ENCODE data around the gene ANKH. TPM values are rescaled to one million over a fixed set of nuclear protein-coding genes. Genes with fewer than 3 reads are reported as not detected.

The ANKH gene
- total RNA-seq, 1 donor from 2014 or later: 0.19 TPM

DNA sequence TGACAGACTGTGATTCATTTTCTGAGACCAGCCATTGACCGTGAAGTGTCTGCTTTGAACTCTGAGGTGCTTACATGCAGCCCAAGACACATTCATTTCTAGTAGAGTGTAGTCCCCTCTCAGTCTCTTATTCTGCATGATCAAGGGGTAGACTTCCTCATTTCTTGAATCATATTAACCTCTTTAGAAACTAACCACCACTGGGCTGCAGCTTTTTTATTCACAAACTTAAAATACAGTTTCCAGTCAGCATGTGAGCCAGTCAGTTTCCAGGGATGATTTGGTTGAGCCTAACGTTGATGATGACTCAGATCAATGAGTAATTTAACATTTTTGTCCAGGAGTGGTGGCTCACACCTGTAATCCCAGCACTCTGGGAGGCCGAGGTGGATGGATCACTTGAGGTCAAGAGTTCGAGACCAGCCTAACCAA, 147.9 kb downstream of the ANKH start:
- H3K36me3 ChIP-seq: no peaks in the 10 kb centered on the region
- peaks cover 13% of the 10 kb centered on the region for H3K4me1 ChIP-seq
- no peak for DNase-seq (ENCODE audit: low spot score)
- Mint-ChIP-seq H3K36me3 (peaks cover 4% of the 10 kb centered on the region), H3K4me3 (no peak overlapping the region), H3K4me1 (peaks cover 20% of the 10 kb centered on the region), H3K27me3 (ENCODE audit: insufficient read depth, low read depth) (peaks cover 4% of the 10 kb centered on the region), H3K27ac (no peak overlapping the region), H3K9me3 (peaks cover 11% of the 10 kb centered on the region)
- no peak overlapping the region for H2AFZ ChIP-seq (replicated peaks)
- H3K79me2 ChIP-seq (ENCODE audit: low read depth): no peaks in the 10 kb centered on the region
- H3K4me3 ChIP-seq: no peak overlapping the region
- H3F3A ChIP-seq (ENCODE audit: low read depth): peaks cover 13% of the 10 kb centered on the region
- no peaks in the 10 kb centered on the region for H3K27me3 ChIP-seq
- H3K4me2 ChIP-seq: no peak overlapping the region
- no peaks in the 10 kb centered on the region for H3K9me3 ChIP-seq (ENCODE audit: low read depth)
- H3K27ac ChIP-seq: no peak overlapping the region
- H4K20me1 ChIP-seq (ENCODE audit: low read depth): peaks cover 6% of the 10 kb centered on the region
- H3K9ac ChIP-seq: no peak overlapping the region
- no peak for TF ChIP-seq EZH2 (IDR thresholded peaks at IDR 0.05)
- TF ChIP-seq EZH2phosphoT487 (IDR thresholded peaks at IDR 0.05): no peak
- TF ChIP-seq, protein P1, sequence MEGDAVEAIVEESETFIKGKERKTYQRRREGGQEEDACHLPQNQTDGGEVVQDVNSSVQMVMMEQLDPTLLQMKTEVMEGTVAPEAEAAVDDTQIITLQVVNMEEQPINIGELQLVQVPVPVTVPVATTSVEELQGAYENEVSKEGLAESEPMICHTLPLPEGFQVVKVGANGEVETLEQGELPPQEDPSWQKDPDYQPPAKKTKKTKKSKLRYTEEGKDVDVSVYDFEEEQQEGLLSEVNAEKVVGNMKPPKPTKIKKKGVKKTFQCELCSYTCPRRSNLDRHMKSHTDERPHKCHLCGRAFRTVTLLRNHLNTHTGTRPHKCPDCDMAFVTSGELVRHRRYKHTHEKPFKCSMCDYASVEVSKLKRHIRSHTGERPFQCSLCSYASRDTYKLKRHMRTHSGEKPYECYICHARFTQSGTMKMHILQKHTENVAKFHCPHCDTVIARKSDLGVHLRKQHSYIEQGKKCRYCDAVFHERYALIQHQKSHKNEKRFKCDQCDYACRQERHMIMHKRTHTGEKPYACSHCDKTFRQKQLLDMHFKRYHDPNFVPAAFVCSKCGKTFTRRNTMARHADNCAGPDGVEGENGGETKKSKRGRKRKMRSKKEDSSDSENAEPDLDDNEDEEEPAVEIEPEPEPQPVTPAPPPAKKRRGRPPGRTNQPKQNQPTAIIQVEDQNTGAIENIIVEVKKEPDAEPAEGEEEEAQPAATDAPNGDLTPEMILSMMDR (IDR thresholded peaks at IDR 0.05): no peak

DNA sequence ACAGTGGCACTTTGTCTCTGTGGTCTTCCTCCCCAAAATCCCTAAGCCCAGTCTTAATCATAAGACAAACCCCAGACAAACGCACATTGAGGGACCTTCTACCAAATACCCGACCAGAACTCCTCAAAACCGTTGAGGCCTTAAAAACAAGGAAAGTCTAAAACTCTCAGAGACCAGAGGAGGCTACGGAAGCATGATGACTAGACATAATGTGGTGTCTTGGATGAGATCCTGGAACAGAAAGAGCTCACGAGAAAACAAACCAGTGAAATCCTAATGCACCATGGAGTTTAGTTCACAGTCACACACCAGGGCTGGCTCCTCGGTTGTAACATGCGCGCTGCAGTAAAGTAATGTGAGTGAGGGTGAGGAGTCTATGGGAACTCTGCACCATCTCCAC, 148.7 kb downstream of the ANKH start:
- no peaks in the 10 kb centered on the region for H3K79me2 ChIP-seq (ENCODE audit: low read depth)
- H3K4me1 ChIP-seq: peaks cover 5% of the 10 kb centered on the region
- no peak overlapping the region for H3K9ac ChIP-seq
- peaks cover 12% of the 10 kb centered on the region for H3K4me1 Mint-ChIP-seq
- H3K36me3 ChIP-seq: no peaks in the 10 kb centered on the region
- no peak overlapping the region for H3K4me3 ChIP-seq
- H3K9me3 ChIP-seq (ENCODE audit: low read depth): no peaks in the 10 kb centered on the region
- H4K20me1 ChIP-seq (ENCODE audit: low read depth): peaks cover 3% of the 10 kb centered on the region
- TF ChIP-seq EZH2phosphoT487 (IDR thresholded peaks at IDR 0.05) (no peak), EZH2 (IDR thresholded peaks at IDR 0.05) (no peak)
- TF ChIP-seq, protein P1 (IDR thresholded peaks at IDR 0.05): no peak
- H3K9me3 Mint-ChIP-seq: peaks cover 12% of the 10 kb centered on the region
- peaks cover 9% of the 10 kb centered on the region for H3K36me3 Mint-ChIP-seq
- DNase-seq (ENCODE audit: low spot score): no peak
- no peak overlapping the region for H3K4me3 Mint-ChIP-seq
- H3K27me3 Mint-ChIP-seq (ENCODE audit: insufficient read depth, low read depth): no peaks in the 10 kb centered on the region
- H3K27ac ChIP-seq: no peak overlapping the region
- peaks cover 5% of the 10 kb centered on the region for H3F3A ChIP-seq (ENCODE audit: low read depth)
- no peak overlapping the region for H3K4me2 ChIP-seq
- no peak overlapping the region for H2AFZ ChIP-seq (replicated peaks)
- no peak overlapping the region for H3K27ac Mint-ChIP-seq
- H3K27me3 ChIP-seq: no peaks in the 10 kb centered on the region

DNA sequence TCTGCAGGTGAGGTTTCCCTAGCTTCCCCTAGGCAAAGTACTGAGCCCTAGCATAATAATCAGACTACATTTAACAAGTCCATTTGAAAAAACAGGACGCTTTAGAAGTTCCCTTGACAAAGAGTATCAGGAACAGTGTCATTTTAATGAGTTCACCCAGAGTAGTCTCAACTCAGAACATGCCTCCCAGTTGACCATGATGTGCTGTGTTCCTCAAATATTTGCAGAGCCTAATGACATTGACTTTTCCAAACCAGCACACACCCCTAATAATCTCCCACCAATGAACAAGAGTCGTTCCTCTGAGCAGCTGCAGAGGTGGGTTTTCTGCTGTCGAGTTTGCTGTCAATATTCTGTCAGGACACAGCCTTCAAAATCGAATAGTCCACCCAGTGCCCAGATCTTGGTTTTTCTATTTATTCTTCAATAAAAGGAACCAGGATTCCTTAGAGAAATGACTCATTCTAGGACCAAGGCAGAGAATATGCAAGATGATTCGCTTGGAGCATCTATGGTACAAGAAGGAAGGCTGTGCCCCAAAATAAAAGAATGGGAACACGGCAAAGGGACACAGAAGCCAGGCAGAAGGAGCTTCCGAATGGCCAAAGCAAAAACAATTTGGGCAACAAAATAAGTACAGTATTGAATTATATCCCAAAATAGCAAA, 149.5 kb downstream of the ANKH start:
- Mint-ChIP-seq H3K4me3 (no peak overlapping the region), H3K27me3 (ENCODE audit: insufficient read depth, low read depth) (no peaks in the 10 kb centered on the region), H3K4me1 (peaks cover 8% of the 10 kb centered on the region), H3K36me3 (peaks cover 13% of the 10 kb centered on the region), H3K9me3 (peaks cover 12% of the 10 kb centered on the region), H3K27ac (no peak overlapping the region)
- Histone ChIP-seq H3K4me1 (no peaks in the 10 kb centered on the region), H2AFZ (replicated peaks) (no peak overlapping the region), H3K9ac (no peak overlapping the region), H3F3A (ENCODE audit: low read depth) (no peaks in the 10 kb centered on the region), H3K79me2 (ENCODE audit: low read depth) (no peaks in the 10 kb centered on the region), H3K4me2 (no peak overlapping the region), H3K27me3 (no peaks in the 10 kb centered on the region), H3K27ac (no peak overlapping the region), H3K9me3 (ENCODE audit: low read depth) (no peaks in the 10 kb centered on the region), H3K4me3 (no peak overlapping the region), H4K20me1 (ENCODE audit: low read depth) (no peaks in the 10 kb centered on the region), H3K36me3 (no peaks in the 10 kb centered on the region)
- TF ChIP-seq EZH2phosphoT487 (IDR thresholded peaks at IDR 0.05): no peak
- TF ChIP-seq EZH2 (IDR thresholded peaks at IDR 0.05): no peak
- DNase-seq (ENCODE audit: low spot score): no peak

DNA sequence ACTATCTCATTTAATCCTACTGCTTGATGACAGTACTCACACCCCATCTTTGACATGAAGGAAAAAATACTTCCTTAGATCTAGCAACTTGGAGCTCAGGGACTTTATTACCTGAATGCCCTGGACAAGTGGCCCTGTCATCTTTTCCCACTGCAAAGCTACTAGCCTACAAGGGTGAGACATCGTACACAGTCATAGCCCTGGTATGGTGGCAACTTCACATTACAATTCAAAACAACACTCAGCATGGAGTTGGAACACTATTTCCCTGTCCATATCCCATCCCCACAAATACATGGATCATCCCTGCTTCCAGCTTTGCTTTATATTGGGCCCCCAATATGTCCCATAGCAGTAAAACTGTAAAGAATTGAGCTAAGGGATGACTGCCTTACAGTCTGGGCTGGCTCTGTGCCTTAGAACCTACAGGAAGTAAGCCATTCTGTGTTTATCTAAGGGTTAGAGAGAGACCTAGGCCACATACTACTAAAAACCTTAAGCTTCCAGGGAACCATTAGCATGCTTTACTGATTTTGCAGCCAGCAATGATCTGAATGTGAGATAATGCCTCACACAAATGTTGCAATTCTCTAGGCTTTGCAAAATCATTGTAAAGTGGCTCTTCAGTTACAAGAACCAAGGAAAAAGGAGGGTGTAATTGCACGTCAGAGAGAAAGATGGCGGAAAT, 151.2 kb downstream of the ANKH start:
- no peaks in the 10 kb centered on the region for H3K27me3 Mint-ChIP-seq (ENCODE audit: insufficient read depth, low read depth)
- TF ChIP-seq EZH2 (IDR thresholded peaks at IDR 0.05) (no peak), EZH2phosphoT487 (IDR thresholded peaks at IDR 0.05) (no peak)
- TF ChIP-seq, protein P1 (IDR thresholded peaks at IDR 0.05): no peak
- peaks cover 27% of the 10 kb centered on the region for H3K36me3 Mint-ChIP-seq
- Histone ChIP-seq H3K27me3 (no peaks in the 10 kb centered on the region), H3K27ac (no peak overlapping the region), H3K9me3 (ENCODE audit: low read depth) (no peaks in the 10 kb centered on the region), H4K20me1 (ENCODE audit: low read depth) (no peaks in the 10 kb centered on the region), H3K4me2 (no peak overlapping the region), H3K9ac (no peak overlapping the region), H3K4me3 (no peak overlapping the region), H3F3A (ENCODE audit: low read depth) (no peaks in the 10 kb centered on the region), H2AFZ (replicated peaks) (no peak overlapping the region), H3K79me2 (ENCODE audit: low read depth) (no peaks in the 10 kb centered on the region), H3K36me3 (no peaks in the 10 kb centered on the region), H3K4me1 (no peaks in the 10 kb centered on the region)
- H3K4me3 Mint-ChIP-seq: no peak overlapping the region
- peaks cover 12% of the 10 kb centered on the region for H3K9me3 Mint-ChIP-seq
- no peak for DNase-seq (ENCODE audit: low spot score)
- no peak overlapping the region for H3K27ac Mint-ChIP-seq
- no peaks in the 10 kb centered on the region for H3K4me1 Mint-ChIP-seq

Measured in neural progenitor cell (in vitro differentiated cells).